Measurements from ENCODE around the gene CAMSAP3.

CAMSAP3 gene

GRCh38 chr19:7552781-7553180 is 42.9 kb upstream of the CAMSAP3 start:
- H3K4me3 ChIP-seq (ENCODE audit: low read depth, low read length) = no peak overlapping the region
- no peak for TF ChIP-seq CTCF (IDR thresholded peaks at IDR 0.05; ENCODE audit: control insufficient read depth, extremely low read depth, insufficient read depth)
- DNase-seq (ENCODE audit: low read depth) = no peak

GRCh38 chr19:7554565-7554964 is 41.1 kb upstream of the CAMSAP3 start:
- DNase-seq (ENCODE audit: low read depth) = no peak
- TF ChIP-seq CTCF (IDR thresholded peaks at IDR 0.05; ENCODE audit: control insufficient read depth, extremely low read depth, insufficient read depth) = no peak
- no peak overlapping the region for H3K4me3 ChIP-seq (ENCODE audit: low read depth, low read length)

GRCh38 chr19:7554990-7555864 is 40.4 kb upstream of the CAMSAP3 start:
- no peak overlapping the region for H3K4me3 ChIP-seq (ENCODE audit: low read depth, low read length)
- no peak for DNase-seq (ENCODE audit: low read depth)

GRCh38 chr19:7556696-7557315 is 38.9 kb upstream of the CAMSAP3 start:
- no peak for DNase-seq (ENCODE audit: low read depth)
- no peak overlapping the region for H3K4me3 ChIP-seq (ENCODE audit: low read depth, low read length)
- TF ChIP-seq CTCF (IDR thresholded peaks at IDR 0.05; ENCODE audit: control insufficient read depth, extremely low read depth, insufficient read depth) = no peak

More at GRCh38 chr19:7554990-7555864, 40.4 kb upstream of the CAMSAP3 start:
- TF ChIP-seq CTCF (IDR thresholded peaks at IDR 0.05; ENCODE audit: control insufficient read depth, extremely low read depth, insufficient read depth) = no peak

GRCh38 chr19:7558667-7559066 is 37.0 kb upstream of the CAMSAP3 start:
- H3K4me3 ChIP-seq (ENCODE audit: low read depth, low read length) = no peak overlapping the region
- TF ChIP-seq CTCF (IDR thresholded peaks at IDR 0.05; ENCODE audit: control insufficient read depth, extremely low read depth, insufficient read depth) = no peak
- no peak for DNase-seq (ENCODE audit: low read depth)

GRCh38 chr19:7559102-7559501 is 36.6 kb upstream of the CAMSAP3 start:
- no peak for TF ChIP-seq CTCF (IDR thresholded peaks at IDR 0.05; ENCODE audit: control insufficient read depth, extremely low read depth, insufficient read depth)
- DNase-seq (ENCODE audit: low read depth) = no peak
- H3K4me3 ChIP-seq (ENCODE audit: low read depth, low read length) = no peak overlapping the region

Measured in LNCaP clone FGC (cell line).